ENCODE measurements around the gene TAS1R1. TPM values are rescaled to one million over a fixed set of nuclear protein-coding genes. Genes with fewer than 3 reads are reported as not detected.
"Not testable (repeated sequence)": the region's sequence is repeated elsewhere in the genome, so short reads cannot be mapped to it uniquely, and the experiment has no call there.

TAS1R1 gene
- total RNA-seq, 3 donors from 2014 or later, result 0.16 TPM; not detected in 2

- H3K36me3 ChIP-seq, result no peaks in the 10 kb centered on the region
- H3K4me1 ChIP-seq, result no peaks in the 10 kb centered on the region
- no peak overlapping the region for H3K27ac ChIP-seq
- intact Hi-C loops (cut with DNase I; ENCODE audit: low total_unique reads), result no loop called here
- no peaks in the 10 kb centered on the region for H3K9me3 ChIP-seq
- no peaks in the 10 kb centered on the region for H3K27me3 ChIP-seq
- TF ChIP-seq POLR2AphosphoS5 (IDR thresholded peaks at IDR 0.05) (no peak), CTCF (IDR thresholded peaks at IDR 0.05) (no peak), POLR2A (IDR thresholded peaks at IDR 0.05) (no peak)
- no peak overlapping the region for H3K4me3 ChIP-seq
- DNase-seq (ENCODE audit: low spot score in 2 of 2), result no peak
Measured at GRCh38 chr1:6545276-6546112, 9.6 kb upstream of the TAS1R1 start.

- Histone ChIP-seq H3K27me3 (no peaks in the 10 kb centered on the region), H3K27ac (no peak overlapping the region), H3K4me1 (no peaks in the 10 kb centered on the region), H3K4me3 (no peak overlapping the region), H3K9me3 (no peaks in the 10 kb centered on the region), H3K36me3 (no peaks in the 10 kb centered on the region)
- TF ChIP-seq POLR2A (IDR thresholded peaks at IDR 0.05) (no peak), POLR2AphosphoS5 (IDR thresholded peaks at IDR 0.05) (no peak)
- DNase-seq (ENCODE audit: low spot score in 2 of 2), result no peak
- intact Hi-C loops (cut with DNase I; ENCODE audit: low total_unique reads), result no loop called here
Measured at GRCh38 chr1:6546326-6546725, 8.8 kb upstream of the TAS1R1 start.

GRCh38 chr1:6547301-6547700 is 7.8 kb upstream of the TAS1R1 start:
- Histone ChIP-seq H3K27me3 (no peaks in the 10 kb centered on the region), H3K27ac (no peak overlapping the region), H3K4me3 (no peak overlapping the region), H3K36me3 (no peaks in the 10 kb centered on the region), H3K4me1 (no peaks in the 10 kb centered on the region), H3K9me3 (no peaks in the 10 kb centered on the region)
- TF ChIP-seq CTCF (IDR thresholded peaks at IDR 0.05) (no peak), POLR2AphosphoS5 (IDR thresholded peaks at IDR 0.05) (no peak), POLR2A (IDR thresholded peaks at IDR 0.05) (no peak)
- intact Hi-C loops (cut with DNase I; ENCODE audit: low total_unique reads), result no loop called here
- DNase-seq (ENCODE audit: low spot score in 2 of 2), result no peak

GRCh38 chr1:6554031-6554906 is 838 bp upstream of the TAS1R1 start, which contains the start of gene NOL9:
TSS of gene NOL9 (minus strand) at chr1:6554513. CDS start at chr1:6554502, 11 bp downstream.
- TF ChIP-seq CTCF (IDR thresholded peaks at IDR 0.05), result peak; percentile 91 to 98 (median 97)
- TF ChIP-seq POLR2A (IDR thresholded peaks at IDR 0.05), result no peak
- TF ChIP-seq POLR2AphosphoS5 (IDR thresholded peaks at IDR 0.05), result peak; percentile 48 to 77 (median 69)
- H3K27me3 ChIP-seq, result no peaks in the 10 kb centered on the region
- intact Hi-C loops (cut with DNase I; ENCODE audit: low total_unique reads), result loop anchor here (10.0 kb wide), 1 partner anchor 71 kb away; the partner anchor contains the start of gene THAP3
- no peaks in the 10 kb centered on the region for H3K9me3 ChIP-seq
- peaks cover 7 to 8% of the 10 kb centered on the region in 2 donors for H3K4me1 ChIP-seq
- H3K36me3 ChIP-seq, result no peaks in the 10 kb centered on the region
- peak within 1 kb of the TSS; percentile 97 to 99 (median 97) for H3K4me3 ChIP-seq
- peak within 1 kb of the TSS; percentile 82 to 85 for H3K27ac ChIP-seq
- peak; percentile 87 to 93 for DNase-seq (ENCODE audit: low spot score in 2 of 2)

- DNase-seq (ENCODE audit: low spot score in 2 of 2), result no peak
- Histone ChIP-seq H3K9me3 (no peaks in the 10 kb centered on the region), H3K36me3 (no peaks in the 10 kb centered on the region), H3K4me3 (no peak overlapping the region), H3K27me3 (no peaks in the 10 kb centered on the region), H3K27ac (no peak overlapping the region), H3K4me1 (peaks cover 7 to 8% of the 10 kb centered on the region in 2 donors)
- intact Hi-C loops (cut with DNase I; ENCODE audit: low total_unique reads), result loop anchor here (10.0 kb wide), 1 partner anchor 67 kb away; the partner anchor contains the start of gene THAP3
- TF ChIP-seq CTCF (IDR thresholded peaks at IDR 0.05), result no peak
- TF ChIP-seq POLR2AphosphoS5 (IDR thresholded peaks at IDR 0.05), result no peak
- TF ChIP-seq POLR2A (IDR thresholded peaks at IDR 0.05), result no peak
Measured at GRCh38 chr1:6557597-6557996, 2.5 kb downstream of the TAS1R1 start.

GRCh38 chr1:6559161-6559560 is 4.1 kb downstream of the TAS1R1 start:
- not testable (repeated sequence) for H3K36me3 ChIP-seq; H3K27me3 ChIP-seq; H3K4me3 ChIP-seq; H3K4me1 ChIP-seq; H3K9me3 ChIP-seq; H3K27ac ChIP-seq; DNase-seq (ENCODE audit: low spot score in 2 of 2)
- intact Hi-C loops (cut with DNase I; ENCODE audit: low total_unique reads), result loop anchor here (10.0 kb wide), 1 partner anchor 66 kb away; the partner anchor contains the start of gene THAP3

Data from breast epithelium (tissue), 4 donors.